Naive B cell (primary cell): Measurements from ENCODE around the gene C1orf174. TPM values are rescaled to one million over a fixed set of nuclear protein-coding genes. Genes with fewer than 3 reads are reported as not detected.

ENCODE experiments used
- ATAC-seq, 2 donors: fragments of 150-1000 bp; cut with Tn5 transposase; 2 replicates each; pipeline ENCODE4 v1.10.0; 2021; ENCODE audit warnings: low read depth in 2 of 2, mild to moderate bottlenecking in 2 of 2, moderate library complexity in 2 of 2
- DNase-seq: peaks from one replicate; pipeline ENCODE4 v3.0.0; 2022
- H3K27ac Mint-ChIP-seq, 6 donors: one replicate each; pipeline ENCODE4 v1.8.0; 2020 to 2022; ENCODE audit warnings: mild to moderate bottlenecking in 6 of 6, mixed read lengths in 6 of 6, moderate library complexity in 5 of 6, inconsistent platforms in 2 of 6
- H3K27me3 Mint-ChIP-seq, 3 donors: one replicate each; pipeline ENCODE4 v1.8.0; 2021 to 2022; ENCODE audit warnings: mixed read lengths in 3 of 3, mild to moderate bottlenecking in 1 of 3
- H3K36me3 Mint-ChIP-seq, 2 donors: one replicate each; pipeline ENCODE4 v1.8.0; 2020 to 2022; ENCODE audit warnings: mixed read lengths in 2 of 2, inconsistent platforms in 1 of 2, mild to moderate bottlenecking in 1 of 2
- H3K4me1 Mint-ChIP-seq, 3 donors: one replicate each; pipeline ENCODE4 v1.8.0; 2020 to 2022; ENCODE audit warnings: mixed read lengths in 3 of 3, inconsistent platforms in 1 of 3, mild to moderate bottlenecking in 1 of 3, moderate library complexity in 1 of 3
- H3K4me3 Mint-ChIP-seq, 8 donors: one replicate each; pipeline ENCODE4 v1.8.0; 2020 to 2022; ENCODE audit warnings: mild to moderate bottlenecking in 8 of 8, mixed read lengths in 8 of 8, moderate library complexity in 8 of 8, inconsistent platforms in 2 of 8
- H3K9me3 Mint-ChIP-seq, 7 donors: one replicate each; pipeline ENCODE4 v1.8.0; 2020 to 2022; ENCODE audit warnings: mixed read lengths in 7 of 7, mild to moderate bottlenecking in 5 of 7, inconsistent platforms in 2 of 7, moderate library complexity in 1 of 7
- polyA plus RNA-seq, 6 donors: library from polyadenylated mRNA; unstranded; fragments of 300-500 nt; fragmentation: Illumina TruSeq; gene quantifications; one replicate each; pipeline ENCODE4 v1.2.3, GENCODE V29; 2021; ENCODE audit warnings: low read depth in 6 of 6

C1orf174 gene
- 10 to 100 TPM; 13.6 to 27.9 (median 21.9) TPM for polyA plus RNA-seq

DNA sequence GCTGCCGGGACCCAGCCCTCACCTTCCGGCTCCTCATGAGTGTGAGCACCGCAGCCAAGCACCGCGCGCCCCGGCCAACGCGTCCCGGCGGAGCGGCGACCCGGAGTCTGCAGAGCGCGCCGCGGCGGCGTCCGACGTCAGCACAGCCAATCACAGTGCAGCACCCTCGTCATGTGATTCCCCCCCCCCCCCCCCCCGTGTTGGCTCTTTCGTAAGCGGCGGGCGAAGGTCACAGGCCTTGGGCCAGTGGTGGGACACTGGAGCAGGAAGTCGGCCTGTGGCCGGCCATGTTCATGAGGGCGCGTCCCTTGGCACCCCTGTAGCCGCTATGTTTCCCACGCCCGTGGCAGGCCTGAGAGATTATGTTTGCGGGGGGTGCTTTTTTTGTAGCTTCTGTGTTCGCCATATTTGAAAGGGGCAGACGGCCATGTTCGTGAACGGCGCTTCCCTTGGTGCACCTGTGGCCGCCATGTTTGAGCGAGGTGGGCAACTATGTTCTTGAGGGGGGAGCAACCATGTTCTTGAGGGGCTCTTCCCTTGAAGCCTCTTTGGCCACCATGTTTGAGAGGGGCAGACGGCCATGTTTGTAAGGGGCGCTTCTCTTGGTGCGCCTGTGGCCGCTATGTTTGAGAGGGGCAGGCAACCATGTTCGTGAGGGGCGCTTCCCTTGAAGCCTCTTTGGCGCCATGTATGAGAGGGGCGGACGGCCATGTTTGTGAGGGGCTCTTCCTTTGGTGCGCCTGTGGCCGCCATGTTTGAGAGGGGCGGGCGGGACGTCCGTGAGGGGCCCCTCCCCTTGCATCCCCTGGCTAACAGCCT is at the start of gene C1orf174:
C1orf174 (minus strand) TSS at position 123 of the 819 bp plus-strand sequence; CDS start at position 37, 86 bp downstream.
- ATAC-seq (peak; percentile 82 to 85), DNase-seq (peak; percentile 96)
- Mint-ChIP-seq H3K4me1 (peaks cover 23 to 36% (median 33%) of the 10 kb centered on the region in 3 donors), H3K9me3 (peaks cover 3 to 19% (median 16%) of the 10 kb centered on the region in 7 donors), H3K36me3 (peaks cover 8 to 11% of the 10 kb centered on the region in 2 donors), H3K4me3 (peak within 1 kb of the TSS; percentile 89 to 99 (median 96)), H3K27ac (peak within 1 kb of the TSS; percentile 96 to 99 (median 98)), H3K27me3 (no peaks in the 10 kb centered on the region)

GRCh38 chr1:3948344-3948743 is 48.3 kb upstream of the C1orf174 start:
- Mint-ChIP-seq H3K9me3 (peaks cover 1 to 19% (median 8%) of the 10 kb centered on the region in 7 donors), H3K4me3 (no peak overlapping the region), H3K27me3 (peaks cover 29 to 60% (median 59%) of the 10 kb centered on the region in 3 donors), H3K27ac (no peak overlapping the region), H3K36me3 (no peaks in the 10 kb centered on the region), H3K4me1 (no peaks in the 10 kb centered on the region)
- no peak for ATAC-seq
- no peak for DNase-seq

DNA sequence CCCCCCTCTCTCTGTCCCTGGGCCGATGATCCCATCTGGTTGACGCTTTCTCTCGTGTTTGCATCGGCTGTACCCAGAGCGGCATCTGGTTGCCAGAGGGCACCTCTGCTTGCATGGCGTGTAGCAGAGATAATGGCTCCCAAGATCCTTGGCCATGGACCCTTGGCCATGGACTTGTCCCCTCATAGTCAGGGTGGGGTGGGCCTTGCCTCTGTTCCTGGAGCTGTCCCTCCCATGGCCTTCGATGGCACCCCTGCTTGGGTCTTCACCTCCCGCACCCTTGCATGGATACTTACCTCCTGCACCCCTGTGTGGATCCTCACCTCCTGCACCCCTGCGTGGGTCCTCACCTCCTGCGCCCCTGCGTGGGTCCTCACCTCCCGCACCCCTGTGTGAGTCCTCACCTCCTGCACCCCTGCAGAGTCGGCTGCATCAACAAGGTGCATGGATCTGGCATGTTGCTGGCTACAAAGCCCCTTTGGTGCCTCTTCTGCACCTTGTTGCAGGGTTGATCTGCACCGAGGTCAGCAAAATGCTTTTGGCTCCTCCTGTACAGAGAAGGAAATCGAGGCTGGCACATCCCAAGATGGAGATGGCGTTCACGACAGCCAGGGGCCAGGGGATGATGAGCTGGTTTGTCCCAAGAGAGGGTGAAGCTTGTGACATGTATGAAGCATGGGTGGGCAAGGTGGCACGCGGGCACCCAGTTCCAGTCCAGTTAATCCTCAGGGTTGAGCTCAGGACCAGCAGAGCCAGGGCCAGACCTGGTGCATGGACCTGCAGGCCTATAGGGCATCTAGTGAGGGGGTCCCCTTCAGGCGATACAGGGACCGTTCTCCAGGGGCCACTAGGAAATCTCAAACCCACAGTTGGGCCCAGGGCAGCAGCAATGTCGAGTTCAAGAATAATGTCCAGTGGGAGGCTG is 46.1 kb upstream of the C1orf174 start:
- H3K27ac Mint-ChIP-seq = peak overlapping the region in 1 of 6 donors; percentile 27
- H3K27me3 Mint-ChIP-seq = peaks cover 24 to 64% (median 57%) of the 10 kb centered on the region in 3 donors
- no peaks in the 10 kb centered on the region for H3K36me3 Mint-ChIP-seq
- peaks cover 1 to 19% (median 8%) of the 10 kb centered on the region in 7 donors for H3K9me3 Mint-ChIP-seq
- no peaks in the 10 kb centered on the region for H3K4me1 Mint-ChIP-seq
- DNase-seq = no peak
- no peak for ATAC-seq
- no peak overlapping the region for H3K4me3 Mint-ChIP-seq

DNA sequence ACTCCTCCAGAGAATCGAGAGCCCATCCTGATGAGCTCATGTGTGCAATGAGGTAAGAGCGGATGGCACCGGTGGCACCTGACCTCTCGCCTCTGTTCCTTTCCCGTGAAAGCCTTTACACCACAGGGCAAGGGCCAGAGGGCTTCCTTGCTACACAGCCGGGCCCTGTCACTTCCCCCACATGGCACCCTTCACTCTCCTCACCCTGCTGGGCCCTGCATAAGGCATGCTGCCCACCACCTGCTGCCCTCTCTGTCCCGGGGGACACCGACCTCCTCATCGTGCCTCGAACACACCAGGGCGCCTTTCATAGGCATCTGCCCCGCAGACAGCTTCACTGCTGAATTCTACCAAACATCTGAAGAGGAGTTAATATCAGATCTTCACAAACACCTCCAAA is 45.1 kb upstream of the C1orf174 start:
- Mint-ChIP-seq H3K27ac (no peak overlapping the region), H3K36me3 (no peaks in the 10 kb centered on the region), H3K4me3 (no peak overlapping the region), H3K4me1 (no peaks in the 10 kb centered on the region), H3K27me3 (peaks cover 19 to 57% (median 53%) of the 10 kb centered on the region in 3 donors), H3K9me3 (peaks cover 1 to 14% (median 5%) of the 10 kb centered on the region in 7 donors)
- no peak for ATAC-seq
- DNase-seq = no peak

DNA sequence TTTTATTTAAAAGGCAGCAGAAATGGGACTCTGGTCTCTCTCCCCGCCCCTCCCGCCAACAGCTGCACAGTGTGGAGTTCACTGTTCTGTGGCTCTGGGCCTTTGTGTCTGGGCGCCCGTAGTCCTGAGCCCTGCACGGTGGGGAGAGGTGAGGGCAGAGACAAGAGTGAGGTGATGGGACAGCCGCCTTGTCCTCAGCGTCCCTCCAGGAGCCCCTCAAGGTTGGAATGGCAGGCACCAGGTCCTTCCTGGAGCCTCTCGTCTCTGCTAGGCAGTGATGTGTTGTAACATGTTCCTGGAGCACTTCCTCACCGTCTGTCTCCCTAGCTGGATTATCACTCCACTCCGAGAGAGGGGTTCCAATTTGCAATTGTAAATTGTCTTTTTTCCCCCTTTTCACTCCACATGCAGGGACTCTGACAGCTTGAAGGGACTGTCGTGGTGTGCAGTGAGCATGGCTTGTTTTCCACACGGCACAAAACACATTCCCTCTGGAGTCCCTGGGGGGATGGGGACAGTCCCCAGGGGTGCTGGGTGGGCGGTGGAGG is 44.6 kb upstream of the C1orf174 start:
- peaks cover 0 to 10% (median 2%) of the 10 kb centered on the region in 7 donors for H3K9me3 Mint-ChIP-seq
- DNase-seq = no peak
- H3K4me1 Mint-ChIP-seq = no peaks in the 10 kb centered on the region
- ATAC-seq = no peak
- peaks cover 17 to 53% (median 53%) of the 10 kb centered on the region in 3 donors for H3K27me3 Mint-ChIP-seq
- no peaks in the 10 kb centered on the region for H3K36me3 Mint-ChIP-seq
- H3K27ac Mint-ChIP-seq = no peak overlapping the region
- no peak overlapping the region for H3K4me3 Mint-ChIP-seq

GRCh38 chr1:3943806-3944577 is 43.9 kb upstream of the C1orf174 start:
- DNase-seq (no peak), ATAC-seq (no peak)
- no peaks in the 10 kb centered on the region for H3K4me1 Mint-ChIP-seq
- H3K36me3 Mint-ChIP-seq = no peaks in the 10 kb centered on the region
- H3K4me3 Mint-ChIP-seq = no peak overlapping the region
- peaks cover 10 to 59% (median 50%) of the 10 kb centered on the region in 3 donors for H3K27me3 Mint-ChIP-seq
- H3K27ac Mint-ChIP-seq = peak overlapping the region in 1 of 6 donors; percentile 36
- peaks cover 1 to 10% (median 3%) of the 10 kb centered on the region in 7 donors for H3K9me3 Mint-ChIP-seq

- no peaks in the 10 kb centered on the region for H3K4me1 Mint-ChIP-seq
- peaks cover 1 to 14% (median 7%) of the 10 kb centered on the region in 7 donors for H3K9me3 Mint-ChIP-seq
- peaks cover 8 to 58% (median 44%) of the 10 kb centered on the region in 3 donors for H3K27me3 Mint-ChIP-seq
- no peak overlapping the region for H3K4me3 Mint-ChIP-seq
- DNase-seq = no peak
- H3K27ac Mint-ChIP-seq = no peak overlapping the region
- H3K36me3 Mint-ChIP-seq = no peaks in the 10 kb centered on the region
- ATAC-seq = no peak
These were observed 43.0 kb upstream of the C1orf174 start for GRCh38 chr1:3943123-3943431.

DNA sequence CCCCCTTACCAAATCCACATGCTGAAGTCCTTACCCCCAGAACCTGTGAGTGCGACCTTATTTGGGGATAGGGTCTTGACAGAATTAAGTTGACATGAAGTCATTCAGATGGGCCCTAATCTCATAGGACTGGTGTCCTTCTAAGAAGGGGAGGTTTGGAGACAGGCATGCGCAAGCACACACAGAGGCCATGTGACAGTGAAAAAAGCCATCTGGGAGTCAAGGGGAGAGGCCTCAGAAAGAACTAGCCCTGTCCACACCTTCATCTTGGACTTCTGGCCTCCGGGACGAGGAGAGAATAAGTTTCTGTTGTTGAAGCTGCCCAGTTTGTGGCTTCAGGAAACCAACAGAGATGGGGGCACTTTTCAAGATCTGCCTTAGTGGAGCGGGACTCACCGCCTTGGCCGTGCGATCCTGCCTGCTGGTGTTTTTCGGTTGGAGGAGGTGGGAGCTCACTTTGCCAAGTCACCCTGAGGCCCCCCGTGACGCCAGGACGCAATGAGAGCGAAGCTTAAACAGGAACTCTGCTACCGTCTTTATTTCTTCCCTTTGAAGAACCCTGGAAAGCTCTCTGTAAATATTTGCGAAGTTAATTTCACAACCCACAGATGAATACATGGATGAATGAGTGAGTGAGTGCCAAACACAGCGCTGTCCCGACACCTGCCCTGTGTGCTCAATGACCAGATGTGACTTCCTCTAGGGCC is 42.5 kb upstream of the C1orf174 start:
- no peak for ATAC-seq
- Mint-ChIP-seq H3K27ac (no peak overlapping the region), H3K27me3 (peaks cover 8 to 53% (median 38%) of the 10 kb centered on the region in 3 donors)

DNA sequence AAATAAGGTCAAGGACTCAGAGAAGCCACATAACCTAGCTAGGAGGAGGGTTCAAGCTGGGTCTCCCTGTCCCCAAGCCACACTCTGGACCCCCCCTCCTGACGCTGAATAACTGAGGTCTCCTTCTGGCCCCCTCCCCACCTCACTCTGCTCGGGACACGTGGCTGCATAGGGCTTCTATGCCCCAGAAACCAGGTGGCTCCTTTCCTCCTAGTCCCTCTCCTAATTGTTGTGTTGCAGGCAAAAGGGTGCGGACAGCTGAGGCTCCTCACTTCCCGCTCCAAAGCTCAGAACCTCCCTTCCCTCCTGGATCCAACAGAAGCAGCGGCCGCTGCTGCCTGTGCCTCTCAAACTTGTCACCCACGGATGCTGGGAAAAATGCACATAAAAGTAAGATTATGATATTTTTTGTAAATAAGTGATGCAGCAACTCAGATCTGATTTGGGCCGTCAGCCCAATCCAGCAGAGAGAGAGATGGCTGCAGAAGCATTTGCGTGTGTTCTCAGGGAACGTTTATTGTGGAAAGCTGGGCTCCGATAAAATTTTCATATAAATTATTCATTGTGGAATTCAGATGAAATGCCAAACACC is 40.8 kb upstream of the C1orf174 start:
- ATAC-seq (no peak), DNase-seq (no peak)
- Mint-ChIP-seq H3K9me3 (peaks cover 12 to 33% (median 21%) of the 10 kb centered on the region in 7 donors), H3K4me3 (no peak overlapping the region), H3K36me3 (peaks cover 0 to 5% of the 10 kb centered on the region in 2 donors), H3K27ac (peak overlapping the region in 1 of 6 donors; percentile 53), H3K27me3 (peaks cover 12 to 42% (median 25%) of the 10 kb centered on the region in 3 donors), H3K4me1 (no peaks in the 10 kb centered on the region)

More for the DNA sequence above, 42.5 kb upstream of the C1orf174 start:
- DNase-seq = no peak
- no peaks in the 10 kb centered on the region for H3K4me1 Mint-ChIP-seq
- peaks cover 4 to 19% (median 11%) of the 10 kb centered on the region in 7 donors for H3K9me3 Mint-ChIP-seq
- no peak overlapping the region for H3K4me3 Mint-ChIP-seq
- H3K36me3 Mint-ChIP-seq = no peaks in the 10 kb centered on the region

GRCh38 chr1:3940081-3940753 is 40.1 kb upstream of the C1orf174 start:
- H3K36me3 Mint-ChIP-seq = peaks cover 0 to 5% of the 10 kb centered on the region in 2 donors
- peaks cover 12 to 39% (median 24%) of the 10 kb centered on the region in 7 donors for H3K9me3 Mint-ChIP-seq
- H3K4me1 Mint-ChIP-seq = no peaks in the 10 kb centered on the region
- peaks cover 12 to 36% (median 19%) of the 10 kb centered on the region in 3 donors for H3K27me3 Mint-ChIP-seq
- no peak overlapping the region for H3K4me3 Mint-ChIP-seq
- DNase-seq (no peak), ATAC-seq (no peak)
- H3K27ac Mint-ChIP-seq = no peak overlapping the region

GRCh38 chr1:3939242-3940080 is 39.4 kb upstream of the C1orf174 start:
- Mint-ChIP-seq H3K27ac (peak overlapping the region in 1 of 6 donors; percentile 35), H3K4me1 (no peaks in the 10 kb centered on the region), H3K27me3 (peaks cover 15 to 35% (median 17%) of the 10 kb centered on the region in 3 donors), H3K36me3 (peaks cover 0 to 5% of the 10 kb centered on the region in 2 donors), H3K4me3 (no peak overlapping the region), H3K9me3 (peaks cover 12 to 39% (median 24%) of the 10 kb centered on the region in 7 donors)
- no peak for DNase-seq
- no peak for ATAC-seq
